CD4-positive, alpha-beta T cell treated with Interleukin-6 for 4 hours (primary cell): ENCODE data around the gene ZDHHC21.
"Not testable (repeated sequence)": the region's sequence is repeated elsewhere in the genome, so short reads cannot be mapped to it uniquely, and the experiment has no call there.

Experiments
- DNase-seq: peaks from one replicate; pipeline ENCODE4 v3.0.0-alpha.2; 2020; ENCODE audit warnings: mixed read lengths

ZDHHC21 gene, protein sequence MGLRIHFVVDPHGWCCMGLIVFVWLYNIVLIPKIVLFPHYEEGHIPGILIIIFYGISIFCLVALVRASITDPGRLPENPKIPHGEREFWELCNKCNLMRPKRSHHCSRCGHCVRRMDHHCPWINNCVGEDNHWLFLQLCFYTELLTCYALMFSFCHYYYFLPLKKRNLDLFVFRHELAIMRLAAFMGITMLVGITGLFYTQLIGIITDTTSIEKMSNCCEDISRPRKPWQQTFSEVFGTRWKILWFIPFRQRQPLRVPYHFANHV

DNA sequence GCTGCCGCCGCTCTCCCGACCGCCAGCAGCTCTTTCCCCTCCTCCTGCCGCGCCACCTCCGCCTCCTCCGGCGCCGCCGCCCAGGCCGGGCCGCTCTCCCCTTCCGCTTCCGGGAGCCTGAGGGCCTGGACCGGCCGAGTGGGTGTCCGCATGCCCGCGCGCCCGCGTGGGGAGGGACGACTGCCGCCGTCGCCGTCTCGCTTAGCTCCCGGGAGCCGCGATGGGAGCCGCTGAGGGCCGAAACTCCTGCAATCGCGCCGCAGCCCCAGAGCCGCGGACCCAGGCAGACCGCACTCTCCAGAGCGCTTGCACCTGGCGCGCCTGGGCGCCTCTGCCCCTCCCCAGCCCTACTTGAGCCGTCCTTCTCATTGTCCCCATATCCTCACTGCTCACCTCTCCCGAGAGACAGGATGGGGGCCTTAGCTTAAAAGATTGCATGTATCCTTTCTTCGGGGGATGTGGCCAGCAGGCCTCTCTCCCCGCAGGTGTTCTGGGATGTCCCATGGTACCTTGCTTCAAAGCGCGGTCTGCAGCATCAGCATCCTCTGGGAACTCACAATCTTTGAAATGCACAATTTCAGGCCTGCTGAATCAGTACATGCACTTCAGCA lies at the start of gene ZDHHC21:
Gene ZDHHC21, minus strand, starts transcription at position 182 of the 611 bp plus-strand sequence. CDS start 19,092 bp downstream, outside the sequence.
- DNase-seq, result peak; percentile 65

DNA sequence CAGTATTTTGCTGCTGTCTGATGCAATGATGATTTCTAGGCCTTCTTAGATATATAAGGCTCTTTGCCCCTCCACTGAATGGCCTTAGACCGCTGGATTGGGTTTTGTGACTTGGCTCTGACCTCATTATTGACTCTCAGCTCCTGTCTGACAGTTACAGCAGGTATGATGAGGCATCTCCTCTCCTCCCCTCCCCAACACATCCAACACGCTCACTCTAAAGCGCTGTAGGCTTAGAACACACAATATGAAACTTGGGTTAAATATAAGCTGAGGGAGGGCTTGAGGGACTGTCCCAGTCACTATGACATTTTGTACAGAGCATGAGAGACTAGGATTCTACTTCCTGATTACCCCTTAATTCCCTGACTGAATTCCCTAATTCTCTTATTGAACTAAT lies 48.1 kb upstream of the ZDHHC21 start:
- no peak for DNase-seq

DNA sequence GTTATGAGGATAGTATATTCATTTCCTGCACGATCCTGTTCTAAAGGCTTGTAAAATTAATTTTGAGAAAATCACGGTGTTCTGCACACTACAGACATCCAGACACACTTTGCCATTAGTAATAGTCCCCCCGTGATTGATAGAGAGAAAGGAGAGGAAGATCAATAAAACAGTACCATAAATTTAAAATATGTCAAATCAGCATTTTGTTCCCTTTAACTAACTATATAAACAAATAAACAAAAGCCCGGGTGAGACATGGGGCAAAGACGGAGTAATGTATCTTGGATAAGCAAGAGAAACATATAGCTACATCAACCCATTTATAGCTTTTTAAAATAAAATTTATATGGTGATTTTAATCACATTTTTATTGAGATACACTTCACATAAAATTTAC lies 39.9 kb upstream of the ZDHHC21 start:
- DNase-seq, result no peak

DNA sequence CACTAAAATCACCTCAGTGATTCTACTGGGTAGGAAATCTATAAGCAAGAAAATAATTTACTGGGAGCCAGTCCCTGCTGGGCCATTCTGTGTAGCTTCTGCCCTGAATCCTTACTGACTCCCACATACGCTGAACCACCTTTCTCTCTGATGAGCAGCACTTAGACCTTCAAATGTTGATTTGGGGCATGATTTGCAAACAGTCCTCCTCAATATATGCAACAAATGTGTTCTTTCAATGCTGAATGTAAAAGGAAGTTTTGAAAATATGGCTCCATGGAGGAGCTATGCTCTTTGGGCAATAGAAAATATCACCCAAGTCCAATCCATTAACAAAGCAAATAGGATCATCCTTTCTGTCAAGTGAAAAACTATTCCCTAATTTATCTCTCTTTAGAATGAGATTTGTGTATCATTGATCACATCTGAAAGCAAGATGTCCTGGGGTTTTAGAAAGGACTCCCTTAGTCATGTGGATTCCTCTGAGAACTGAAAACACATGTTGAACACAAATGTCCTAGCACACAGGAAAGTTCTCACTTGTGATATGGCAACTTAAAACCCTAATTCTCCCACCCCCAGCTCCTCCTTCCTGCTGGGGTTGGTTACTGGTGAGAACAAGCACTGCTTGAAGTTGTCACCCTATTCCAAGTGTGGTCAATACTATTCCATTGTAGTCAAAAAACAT lies 38.2 kb upstream of the ZDHHC21 start:
- DNase-seq, result no peak

DNA sequence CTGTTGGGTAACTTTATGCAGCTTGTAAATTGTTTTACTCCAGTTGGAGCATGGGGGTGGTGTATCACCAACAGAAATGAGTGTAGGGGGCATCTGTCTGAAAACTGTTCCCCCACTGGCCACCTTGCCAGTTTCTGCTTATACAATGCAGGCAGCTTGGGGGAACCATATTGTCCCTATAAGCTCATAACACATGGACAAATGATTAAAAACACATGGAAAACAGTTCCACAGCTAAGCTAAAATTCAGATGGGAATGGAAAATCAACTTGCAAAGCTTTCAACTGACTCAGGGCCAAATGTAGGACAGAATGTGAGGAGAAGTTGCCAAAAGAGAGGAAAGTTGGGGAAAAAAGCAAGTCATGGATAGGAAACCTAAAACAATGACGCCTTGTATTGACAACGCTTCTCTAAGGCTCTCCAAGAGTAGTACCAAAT lies 37.2 kb upstream of the ZDHHC21 start:
- no peak for DNase-seq

DNA sequence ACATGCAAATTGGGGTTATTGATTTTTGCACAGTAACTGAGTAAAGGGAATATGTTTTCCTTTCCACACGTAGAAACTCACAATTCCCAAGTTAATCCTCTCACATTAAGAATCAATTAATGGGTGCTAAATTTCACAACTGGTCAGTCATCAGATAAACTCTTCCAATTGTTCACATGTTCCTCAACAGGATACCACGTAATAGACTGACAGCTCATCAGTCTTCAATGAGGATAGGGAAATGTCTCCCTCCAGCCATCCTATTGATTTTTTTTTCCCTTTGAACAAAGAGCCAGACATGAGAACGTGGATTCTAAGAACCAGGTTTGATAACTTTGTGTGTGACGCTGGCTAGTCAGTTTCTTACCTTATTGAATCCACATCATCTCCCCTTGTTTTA lies 30.1 kb upstream of the ZDHHC21 start:
- DNase-seq, result no peak

DNA sequence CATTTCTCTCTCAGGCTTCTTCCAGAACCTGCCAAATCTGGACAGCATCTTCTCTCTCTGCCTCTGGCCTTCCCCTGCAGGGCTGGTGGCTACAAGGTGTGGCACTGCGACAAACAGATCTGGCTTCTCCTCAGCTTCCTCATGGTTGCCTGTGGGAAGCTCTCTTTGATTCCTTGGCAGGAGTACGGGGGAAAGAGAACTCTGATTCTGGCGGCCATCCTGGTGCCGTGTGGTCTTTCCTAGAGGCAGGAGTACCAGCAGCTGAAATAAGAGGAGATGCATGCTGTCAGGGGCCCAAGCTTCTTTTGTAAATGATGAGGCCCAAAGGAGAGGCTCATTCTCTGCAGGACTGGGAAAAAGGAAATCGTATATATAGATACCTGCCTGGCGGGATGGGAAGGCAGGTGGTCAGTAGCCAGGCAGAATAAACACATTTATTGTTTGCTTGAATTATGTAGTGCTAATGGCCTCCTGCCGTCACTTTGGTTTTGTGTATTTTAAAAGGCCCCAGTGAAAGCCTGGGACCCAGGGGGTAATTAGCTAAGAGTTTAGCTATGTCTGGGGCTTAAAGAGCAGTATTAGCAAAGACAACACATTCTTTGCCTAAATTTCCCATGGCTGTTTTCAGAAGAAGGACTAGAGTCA lies 29.3 kb upstream of the ZDHHC21 start, which contains the start of gene CER1:
Gene CER1, minus strand, starts transcription at position 343 of the 645 bp plus-strand sequence. Its CDS starts 61 bp downstream, at position 282.
- no peak for DNase-seq

DNA sequence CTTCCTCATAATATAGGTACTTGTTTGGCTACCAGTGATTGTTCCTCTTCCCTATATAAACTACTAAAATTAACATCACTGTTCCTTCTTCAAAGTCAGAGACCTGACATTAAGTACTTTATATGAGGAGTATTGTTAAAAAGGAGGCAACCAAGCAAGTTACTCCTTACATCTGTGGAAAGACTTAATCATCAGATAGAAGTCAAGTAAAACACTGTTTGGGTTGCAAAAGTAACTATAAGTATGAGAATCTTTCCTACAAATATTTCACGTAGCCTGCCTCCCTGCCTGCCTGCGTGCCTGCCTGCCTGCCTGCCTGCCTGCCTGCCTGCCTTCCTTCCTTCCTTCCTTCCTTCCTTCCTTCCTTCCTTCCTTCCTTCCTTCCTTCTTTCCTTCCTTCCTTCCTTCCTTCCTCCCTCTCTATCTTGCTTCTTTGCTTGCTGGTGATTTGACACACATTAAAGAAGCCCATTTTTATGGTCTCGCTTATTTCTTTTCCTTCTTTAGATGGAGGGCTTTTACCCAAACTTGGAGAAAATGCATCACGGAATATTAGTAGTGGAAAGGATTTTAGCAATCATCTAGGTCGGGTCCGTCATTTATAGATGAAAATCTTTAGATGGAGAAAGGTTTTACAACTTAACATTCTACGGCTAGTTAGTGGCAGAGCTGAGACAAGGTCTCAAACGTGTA lies 26.1 kb upstream of the ZDHHC21 start:
- no peak for DNase-seq

DNA sequence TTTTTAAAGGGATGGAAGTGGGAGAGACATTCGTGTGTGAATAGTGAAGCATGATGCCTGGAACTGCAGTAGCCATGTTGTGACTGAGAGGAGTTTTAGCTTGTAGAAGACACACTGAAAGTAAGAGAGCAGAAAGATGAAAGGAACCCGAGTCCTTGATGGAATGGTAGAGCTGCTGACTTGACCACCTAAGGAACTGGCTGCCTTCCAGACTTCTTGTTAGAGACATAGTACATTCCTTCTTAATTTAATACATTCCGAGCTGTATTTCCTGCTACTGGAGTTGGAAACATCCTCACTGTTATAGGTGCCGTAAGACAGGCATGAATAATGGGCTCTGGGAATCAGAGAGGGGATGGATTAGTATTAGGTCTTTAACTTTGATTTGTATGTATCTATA lies 21.9 kb upstream of the ZDHHC21 start:
- DNase-seq, result no peak

DNA sequence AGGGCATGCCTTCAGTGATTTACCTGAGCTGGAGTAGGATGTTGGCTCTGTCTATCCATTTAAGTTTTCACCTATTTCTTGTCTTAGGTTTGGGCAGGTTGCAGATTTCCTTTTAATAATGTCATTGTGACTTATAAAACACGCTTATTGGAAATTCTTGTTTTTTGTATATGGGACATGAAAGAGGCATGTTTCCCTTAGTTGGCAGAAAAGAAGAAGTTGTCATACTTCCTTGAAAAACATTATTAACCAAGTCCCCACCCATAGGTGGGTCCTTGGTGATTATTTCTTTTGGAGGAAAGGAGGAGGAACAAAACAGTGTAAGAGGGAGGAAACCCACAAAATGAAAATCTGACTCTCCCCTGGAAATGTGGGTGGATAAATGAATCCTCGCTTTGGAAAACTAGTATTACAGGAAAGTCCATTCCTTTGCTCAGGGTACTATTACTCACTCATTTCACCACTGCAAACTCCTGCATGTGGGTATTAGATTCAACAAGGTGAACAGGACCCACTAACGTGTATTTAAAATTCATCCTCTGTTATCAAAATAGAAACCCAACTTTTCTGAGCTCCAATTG lies 20.0 kb upstream of the ZDHHC21 start:
- DNase-seq, result no peak

DNA sequence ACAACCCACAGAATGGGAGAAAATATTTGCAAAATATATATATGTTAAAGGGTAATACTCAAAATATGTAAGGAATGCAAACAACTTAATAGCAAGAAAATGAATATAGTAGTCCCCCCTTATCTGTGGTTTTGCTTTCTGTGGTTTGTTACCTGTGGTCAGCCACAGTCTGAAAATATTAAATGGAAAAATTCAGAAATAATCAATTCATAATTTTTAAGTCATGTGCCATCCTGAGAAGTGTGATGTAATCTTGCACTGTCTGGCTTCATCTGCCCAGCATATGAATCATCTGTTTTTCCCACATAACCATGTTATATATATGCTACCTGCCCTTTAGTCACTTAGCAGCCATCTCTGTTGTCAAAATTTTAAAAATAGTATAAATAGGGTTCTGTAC lies 17.6 kb upstream of the ZDHHC21 start:
- DNase-seq, result no peak

DNA sequence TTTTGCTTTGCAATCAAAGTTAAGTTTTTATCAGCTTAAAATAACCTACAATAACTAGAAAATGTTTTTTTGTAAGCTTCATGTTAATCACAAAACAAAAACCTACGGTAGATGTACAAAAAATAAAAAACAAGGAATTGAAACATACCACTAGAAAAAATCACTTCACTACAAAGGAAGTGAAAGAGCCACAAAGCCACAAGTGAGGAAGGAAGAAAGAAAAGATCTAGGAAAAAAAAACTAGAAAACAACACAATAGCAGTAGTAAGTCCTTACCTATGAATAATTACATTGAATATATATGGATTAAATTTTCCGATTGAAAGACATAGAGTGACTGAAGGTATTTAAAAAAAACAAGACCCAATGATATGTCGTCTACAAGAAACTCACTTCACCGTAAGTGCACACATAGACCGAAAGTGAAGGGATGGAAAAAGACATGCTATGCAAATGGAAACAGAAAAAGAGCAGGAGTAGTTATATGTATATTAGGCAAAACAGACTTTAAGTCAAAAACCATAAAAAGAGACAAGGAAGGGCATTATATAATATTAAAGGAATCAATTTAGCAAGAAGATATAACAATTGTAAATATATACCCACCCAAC lies 13.4 kb upstream of the ZDHHC21 start:
- no peak for DNase-seq

DNA sequence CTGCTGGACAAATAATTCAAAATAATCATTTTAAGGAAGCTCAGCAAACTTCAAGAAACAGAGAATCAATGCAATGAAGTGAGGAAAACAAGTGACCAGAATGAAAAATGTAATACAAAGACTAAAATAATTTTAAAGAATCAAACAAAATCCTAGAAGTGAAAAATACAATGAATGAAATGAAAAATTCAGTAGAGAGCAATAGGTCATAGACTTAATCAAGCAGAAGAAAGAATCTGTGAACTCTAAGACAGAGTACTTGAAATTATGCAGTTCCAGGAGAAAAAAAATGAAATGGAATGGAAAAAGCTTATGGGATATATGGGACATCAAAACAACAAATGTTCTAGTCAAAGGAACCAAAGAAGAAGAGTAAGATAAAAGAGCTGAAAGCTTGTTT lies 11.8 kb upstream of the ZDHHC21 start:
- no peak for DNase-seq

DNA sequence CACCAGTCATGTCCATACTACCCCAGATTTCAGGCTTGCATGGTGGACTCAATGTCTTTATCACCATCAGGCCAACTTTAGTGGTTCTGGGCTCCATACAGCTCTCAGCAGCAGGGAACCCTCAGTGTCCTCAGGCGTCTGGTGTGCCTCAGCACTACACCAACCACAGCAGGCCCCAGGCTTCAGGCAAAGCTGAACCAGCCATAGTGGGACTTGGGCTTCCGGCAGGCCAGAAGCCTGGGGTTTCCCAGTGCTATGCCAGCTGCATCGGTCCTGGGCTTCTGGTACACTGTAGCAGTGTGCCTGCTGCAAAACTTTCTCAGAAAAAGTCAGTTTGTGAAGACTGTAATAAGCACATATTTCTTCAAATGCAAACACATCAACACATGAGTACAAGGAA lies 11.0 kb upstream of the ZDHHC21 start:
- DNase-seq, result no peak

DNA sequence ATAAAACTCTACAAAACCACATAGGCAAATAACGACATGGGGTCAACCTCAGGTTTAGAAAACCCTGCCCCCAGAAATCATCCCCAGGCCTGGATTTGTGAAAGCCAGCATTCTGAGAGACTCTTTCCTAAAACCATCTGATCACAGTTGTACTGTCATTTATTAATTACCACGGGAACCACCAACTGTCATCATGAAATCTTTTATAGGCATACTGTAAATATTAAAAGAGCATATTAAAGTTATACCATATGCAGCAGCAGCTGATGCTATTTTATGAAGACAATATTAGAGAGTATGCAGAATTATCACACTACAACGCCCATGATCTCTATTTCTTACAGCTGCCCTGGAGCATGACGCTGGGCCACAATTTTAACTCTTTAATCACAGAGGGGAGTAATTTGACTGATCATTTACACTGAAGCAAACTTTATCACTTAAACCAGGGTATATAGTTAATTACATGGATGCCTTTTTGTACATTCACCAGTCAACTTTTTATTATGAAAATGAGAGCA lies 9.0 kb upstream of the ZDHHC21 start:
- no peak for DNase-seq

DNA sequence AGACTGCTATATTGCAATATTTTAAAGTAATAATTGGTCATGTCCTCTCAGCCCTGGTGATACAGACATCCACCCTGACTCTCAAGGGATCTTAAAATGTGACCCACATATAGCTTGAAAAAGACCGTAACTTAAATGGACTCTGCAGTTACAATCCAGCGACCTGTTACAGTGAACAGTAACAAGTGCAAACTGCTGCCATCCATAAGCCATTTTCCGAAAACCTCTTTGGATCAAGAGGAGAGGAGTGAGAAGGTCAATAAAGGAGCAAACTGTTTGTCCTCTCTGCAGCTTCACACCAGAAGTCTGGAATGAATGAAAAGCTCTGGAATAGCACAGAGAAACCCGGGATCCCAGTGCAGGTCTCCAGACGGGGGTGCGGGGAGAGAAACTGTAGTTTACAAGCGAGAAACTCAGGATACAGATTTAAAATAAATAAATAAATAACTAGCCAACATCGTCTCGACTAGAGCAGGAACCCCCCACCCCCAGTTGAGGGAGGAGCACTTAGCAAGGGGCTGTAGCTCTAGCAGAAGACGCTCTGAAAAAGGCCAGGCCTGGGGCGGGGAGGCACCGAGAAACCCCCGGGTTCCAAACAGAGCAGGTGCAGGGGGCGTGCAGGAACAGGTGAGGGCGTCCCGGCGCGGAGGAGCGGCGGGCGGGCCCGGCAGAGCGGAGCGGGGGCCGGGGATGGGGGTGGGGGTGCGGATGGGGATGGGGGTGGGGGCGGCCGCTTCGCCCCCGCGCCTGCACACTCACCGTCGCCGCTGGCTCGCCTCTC lies 572 bp downstream of the ZDHHC21 start:
- no peak for DNase-seq

DNA sequence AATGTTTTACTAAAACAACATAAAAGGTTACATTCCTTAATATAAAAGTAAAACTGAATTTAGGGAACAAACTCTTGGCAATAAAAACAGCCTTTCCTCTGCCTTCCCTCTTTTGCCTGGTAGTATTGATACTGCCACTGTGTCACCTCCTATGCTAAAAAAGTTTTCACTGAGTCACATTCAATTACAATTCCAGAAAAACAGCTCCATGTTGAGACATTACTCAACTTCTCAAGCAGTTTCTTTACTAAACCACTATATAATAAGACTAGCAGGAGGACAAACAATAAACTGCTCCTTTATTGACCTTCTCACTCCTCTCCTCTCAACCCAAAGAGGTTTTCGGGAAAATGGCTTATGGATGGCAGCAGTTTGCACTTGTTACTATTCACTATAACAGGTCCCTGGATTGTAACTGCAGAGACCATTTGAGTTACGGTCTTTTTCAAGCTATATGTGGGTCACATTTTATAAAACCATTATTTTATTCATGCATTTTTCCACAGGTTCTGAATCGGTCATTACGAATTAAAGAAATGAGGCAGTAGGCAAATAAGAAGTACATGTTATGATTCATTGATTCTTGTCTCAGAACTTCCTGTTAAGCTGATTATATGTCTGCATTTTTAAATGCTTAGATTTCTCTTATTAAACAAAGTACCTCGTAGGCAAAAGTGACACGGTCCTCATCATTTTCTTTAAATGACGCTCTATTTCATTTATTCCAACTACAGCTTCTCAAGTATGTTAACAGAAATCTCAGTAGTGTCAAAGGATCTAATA lies 2.1 kb downstream of the ZDHHC21 start:
- no peak for DNase-seq

DNA sequence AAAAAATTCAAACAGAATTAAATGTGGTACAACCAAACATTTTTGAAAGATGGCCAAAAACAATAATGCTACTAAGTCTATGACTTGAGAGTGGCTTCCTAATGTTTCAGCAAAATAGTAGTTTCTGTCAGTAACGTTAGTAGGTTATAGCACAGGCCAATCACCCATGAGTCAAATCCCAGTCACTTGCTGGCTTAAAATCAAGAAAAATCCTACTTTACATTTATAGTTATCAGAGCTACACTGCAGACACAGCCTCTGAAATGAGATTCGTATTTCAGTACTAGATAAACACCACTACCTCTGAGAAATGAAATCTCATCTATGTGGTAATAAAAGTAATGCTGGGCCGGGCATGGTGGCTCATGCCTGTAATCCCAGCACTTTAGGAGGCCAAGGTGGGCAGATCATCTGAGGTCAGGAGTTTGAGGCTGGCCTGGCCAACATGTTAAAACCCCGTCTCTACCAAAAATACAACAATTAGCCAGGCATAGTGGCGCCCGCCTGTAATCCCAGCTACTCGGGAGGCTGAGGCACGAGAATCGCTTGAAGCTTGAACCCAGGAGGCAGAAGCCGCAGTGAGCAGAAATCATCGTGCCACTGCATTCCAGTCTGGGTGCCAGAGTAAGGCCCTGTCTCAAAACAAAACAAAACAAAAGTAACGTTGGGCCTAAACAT lies 6.1 kb downstream of the ZDHHC21 start:
- DNase-seq, result no peak

DNA sequence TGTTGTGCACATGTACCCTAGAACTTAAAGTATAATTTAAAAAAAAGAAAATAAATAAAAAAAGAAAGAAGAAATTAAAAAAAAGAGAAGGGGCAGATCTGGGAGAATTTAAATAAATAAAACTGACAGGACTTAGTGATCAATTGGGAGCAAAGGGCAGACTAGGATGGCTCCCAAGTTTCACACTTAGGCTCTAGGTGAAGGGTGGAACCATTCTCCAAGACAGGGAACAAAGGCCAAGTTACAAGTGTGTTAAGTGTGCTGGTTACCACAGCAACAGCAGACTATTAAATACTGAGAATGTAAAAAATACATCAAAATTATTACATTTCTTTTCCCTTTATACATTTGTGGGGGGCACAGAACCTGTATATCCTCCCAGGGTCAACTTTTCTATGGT lies 7.1 kb downstream of the ZDHHC21 start:
- DNase-seq, result no peak

DNA sequence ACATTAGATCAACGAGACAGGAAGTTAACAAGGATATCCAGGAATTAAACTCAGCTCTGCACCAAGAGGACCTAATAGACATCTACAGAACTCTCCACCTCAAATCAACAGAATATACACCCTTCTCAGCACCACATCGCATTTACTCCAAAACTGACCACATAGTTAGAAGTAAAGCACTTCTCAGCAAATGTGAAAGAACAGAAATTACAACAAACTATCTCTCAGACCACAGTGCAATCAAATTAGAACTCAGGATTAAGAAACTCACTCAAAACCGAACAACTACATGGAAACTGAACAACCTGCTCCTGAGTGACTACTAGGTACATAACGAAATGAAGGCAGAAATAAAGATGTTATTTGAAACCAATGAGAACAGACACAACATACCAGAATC lies 10.6 kb downstream of the ZDHHC21 start:
- DNase-seq, result not testable (repeated sequence)
